Measurements from ENCODE around the gene SPG7. TPM values are rescaled to one million over a fixed set of nuclear protein-coding genes. Genes with fewer than 3 reads are reported as not detected.

Gene SPG7
- polyA plus RNA-seq, 1 donor from 2014 or later = 216 TPM

DNA sequence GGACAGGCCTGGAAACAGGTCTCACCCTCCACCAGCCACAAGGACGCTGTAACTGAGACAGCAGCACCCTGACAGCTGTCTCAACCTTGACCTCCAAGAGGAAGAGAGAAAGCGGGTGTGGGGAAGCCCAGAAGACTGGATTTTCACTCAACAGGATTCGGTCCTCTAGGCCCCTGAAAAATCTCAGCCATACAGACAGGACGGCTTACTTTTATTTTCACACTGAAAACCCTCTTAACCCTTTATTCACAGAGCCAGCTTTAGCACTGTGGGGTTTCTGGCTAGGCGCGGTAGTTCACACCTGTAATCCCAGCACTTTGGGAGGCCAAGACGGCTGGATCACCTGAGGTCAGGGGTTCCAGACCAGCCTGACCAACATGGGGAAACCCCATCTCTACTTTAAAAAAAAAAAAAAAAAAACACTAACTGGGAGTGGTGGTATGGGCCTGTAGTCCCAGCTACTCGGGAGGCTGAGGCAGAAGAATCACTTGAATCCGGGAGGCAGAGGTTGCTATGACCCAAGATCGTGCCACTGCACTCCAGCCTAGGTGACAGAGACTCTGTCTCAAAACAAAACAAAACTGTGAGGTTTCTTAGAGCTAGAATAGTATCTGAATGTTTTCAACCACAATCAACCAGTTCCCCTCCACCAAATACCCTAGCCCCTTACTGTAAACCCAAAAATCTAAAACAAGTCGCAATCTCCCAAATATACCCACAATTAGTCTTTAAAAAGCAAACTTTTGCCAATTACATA, 23.1 kb upstream of the SPG7 start:
- TF ChIP-seq, protein P1, sequence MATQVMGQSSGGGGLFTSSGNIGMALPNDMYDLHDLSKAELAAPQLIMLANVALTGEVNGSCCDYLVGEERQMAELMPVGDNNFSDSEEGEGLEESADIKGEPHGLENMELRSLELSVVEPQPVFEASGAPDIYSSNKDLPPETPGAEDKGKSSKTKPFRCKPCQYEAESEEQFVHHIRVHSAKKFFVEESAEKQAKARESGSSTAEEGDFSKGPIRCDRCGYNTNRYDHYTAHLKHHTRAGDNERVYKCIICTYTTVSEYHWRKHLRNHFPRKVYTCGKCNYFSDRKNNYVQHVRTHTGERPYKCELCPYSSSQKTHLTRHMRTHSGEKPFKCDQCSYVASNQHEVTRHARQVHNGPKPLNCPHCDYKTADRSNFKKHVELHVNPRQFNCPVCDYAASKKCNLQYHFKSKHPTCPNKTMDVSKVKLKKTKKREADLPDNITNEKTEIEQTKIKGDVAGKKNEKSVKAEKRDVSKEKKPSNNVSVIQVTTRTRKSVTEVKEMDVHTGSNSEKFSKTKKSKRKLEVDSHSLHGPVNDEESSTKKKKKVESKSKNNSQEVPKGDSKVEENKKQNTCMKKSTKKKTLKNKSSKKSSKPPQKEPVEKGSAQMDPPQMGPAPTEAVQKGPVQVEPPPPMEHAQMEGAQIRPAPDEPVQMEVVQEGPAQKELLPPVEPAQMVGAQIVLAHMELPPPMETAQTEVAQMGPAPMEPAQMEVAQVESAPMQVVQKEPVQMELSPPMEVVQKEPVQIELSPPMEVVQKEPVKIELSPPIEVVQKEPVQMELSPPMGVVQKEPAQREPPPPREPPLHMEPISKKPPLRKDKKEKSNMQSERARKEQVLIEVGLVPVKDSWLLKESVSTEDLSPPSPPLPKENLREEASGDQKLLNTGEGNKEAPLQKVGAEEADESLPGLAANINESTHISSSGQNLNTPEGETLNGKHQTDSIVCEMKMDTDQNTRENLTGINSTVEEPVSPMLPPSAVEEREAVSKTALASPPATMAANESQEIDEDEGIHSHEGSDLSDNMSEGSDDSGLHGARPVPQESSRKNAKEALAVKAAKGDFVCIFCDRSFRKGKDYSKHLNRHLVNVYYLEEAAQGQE (IDR thresholded peaks at IDR 0.05; ENCODE audit: borderline replicate concordance) = no peak
- TF ChIP-seq SMC3 (conservative IDR thresholded peaks at IDR 0.05; ENCODE audit: poor library complexity) = no peak
- TF ChIP-seq, protein P2, sequence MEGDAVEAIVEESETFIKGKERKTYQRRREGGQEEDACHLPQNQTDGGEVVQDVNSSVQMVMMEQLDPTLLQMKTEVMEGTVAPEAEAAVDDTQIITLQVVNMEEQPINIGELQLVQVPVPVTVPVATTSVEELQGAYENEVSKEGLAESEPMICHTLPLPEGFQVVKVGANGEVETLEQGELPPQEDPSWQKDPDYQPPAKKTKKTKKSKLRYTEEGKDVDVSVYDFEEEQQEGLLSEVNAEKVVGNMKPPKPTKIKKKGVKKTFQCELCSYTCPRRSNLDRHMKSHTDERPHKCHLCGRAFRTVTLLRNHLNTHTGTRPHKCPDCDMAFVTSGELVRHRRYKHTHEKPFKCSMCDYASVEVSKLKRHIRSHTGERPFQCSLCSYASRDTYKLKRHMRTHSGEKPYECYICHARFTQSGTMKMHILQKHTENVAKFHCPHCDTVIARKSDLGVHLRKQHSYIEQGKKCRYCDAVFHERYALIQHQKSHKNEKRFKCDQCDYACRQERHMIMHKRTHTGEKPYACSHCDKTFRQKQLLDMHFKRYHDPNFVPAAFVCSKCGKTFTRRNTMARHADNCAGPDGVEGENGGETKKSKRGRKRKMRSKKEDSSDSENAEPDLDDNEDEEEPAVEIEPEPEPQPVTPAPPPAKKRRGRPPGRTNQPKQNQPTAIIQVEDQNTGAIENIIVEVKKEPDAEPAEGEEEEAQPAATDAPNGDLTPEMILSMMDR (IDR thresholded peaks at IDR 0.05; ENCODE audit: poor library complexity, severe bottlenecking) = no peak
- TF ChIP-seq EZH2 (IDR thresholded peaks at IDR 0.05; ENCODE audit: borderline replicate concordance, insufficient read depth, low read length, poor library complexity, severe bottlenecking) = no peak
- no peak for TF ChIP-seq EP300 (conservative IDR thresholded peaks at IDR 0.05; ENCODE audit: poor library complexity, severe bottlenecking)
- no peak for TF ChIP-seq RAD21 (conservative IDR thresholded peaks at IDR 0.05)
- no peak for TF ChIP-seq MXI1 (conservative IDR thresholded peaks at IDR 0.05; ENCODE audit: poor library complexity, severe bottlenecking)
- TF ChIP-seq TAF1 (IDR thresholded peaks at IDR 0.05; ENCODE audit: low read depth) = no peak
- TF ChIP-seq POLR2AphosphoS5 (IDR thresholded peaks at IDR 0.05) = no peak
- Histone ChIP-seq H3K27ac (ENCODE audit: low read length) (no peak overlapping the region), H3K9me3 (ENCODE audit: low read length) (no peaks in the 10 kb centered on the region), H3K4me3 (ENCODE audit: low read length) (no peak overlapping the region), H3K4me2 (ENCODE audit: low read length) (no peak overlapping the region), H3K36me3 (ENCODE audit: insufficient read depth, low read length) (no peaks in the 10 kb centered on the region), H2AFZ (ENCODE audit: low read depth, low read length) (no peak overlapping the region), H3K27me3 (ENCODE audit: insufficient read depth, low read depth, low read length) (no peaks in the 10 kb centered on the region), H3K9ac (ENCODE audit: low read length) (no peak overlapping the region), H4K20me1 (ENCODE audit: insufficient read depth) (peaks cover 7% of the 10 kb centered on the region), H3F3A (ENCODE audit: insufficient read depth, low read length, poor library complexity, severe bottlenecking) (peaks cover 3% of the 10 kb centered on the region), H3K9me2 (ENCODE audit: insufficient read depth, low read length) (no peaks in the 10 kb centered on the region), H3K79me2 (replicated peaks; ENCODE audit: insufficient read depth, low read length) (peaks cover 89% of the 10 kb centered on the region)

DNA sequence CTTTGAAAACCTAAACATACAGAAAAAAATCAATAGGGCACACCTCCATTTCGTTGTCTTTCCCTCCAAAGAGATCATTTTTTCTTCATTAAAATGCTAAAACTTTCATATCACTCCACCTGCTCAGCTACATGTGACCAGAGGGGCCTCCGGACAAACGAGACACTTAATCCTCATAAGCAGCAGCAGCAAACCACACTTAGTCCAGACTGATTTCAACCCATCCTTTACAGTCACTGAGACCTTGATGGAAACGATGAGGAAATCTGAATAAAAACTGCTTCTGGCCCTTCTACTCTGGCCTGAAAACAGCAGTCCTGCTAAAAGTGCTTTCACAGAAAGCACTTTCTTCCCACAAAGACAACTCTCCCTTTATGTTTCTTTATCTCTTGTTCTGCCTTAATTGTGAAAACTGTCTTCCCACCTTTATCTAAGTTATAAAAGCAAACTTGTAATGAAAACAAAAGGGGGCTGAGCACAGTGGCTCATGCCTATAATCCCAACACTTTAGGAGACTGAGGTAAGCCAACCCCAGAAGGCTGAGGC, 22.4 kb upstream of the SPG7 start:
- H2AFZ ChIP-seq (ENCODE audit: low read depth, low read length) = no peak overlapping the region
- peaks cover 3% of the 10 kb centered on the region for H3F3A ChIP-seq (ENCODE audit: insufficient read depth, low read length, poor library complexity, severe bottlenecking)
- H3K27ac ChIP-seq (ENCODE audit: low read length) = no peak overlapping the region
- H4K20me1 ChIP-seq (ENCODE audit: insufficient read depth) = peaks cover 7% of the 10 kb centered on the region
- H3K79me2 ChIP-seq (replicated peaks; ENCODE audit: insufficient read depth, low read length) = peaks cover 83% of the 10 kb centered on the region
- no peak for TF ChIP-seq EP300 (conservative IDR thresholded peaks at IDR 0.05; ENCODE audit: poor library complexity, severe bottlenecking)
- TF ChIP-seq, protein P2 (IDR thresholded peaks at IDR 0.05; ENCODE audit: poor library complexity, severe bottlenecking) = no peak
- no peak for TF ChIP-seq TAF1 (IDR thresholded peaks at IDR 0.05; ENCODE audit: low read depth)
- TF ChIP-seq SMC3 (conservative IDR thresholded peaks at IDR 0.05; ENCODE audit: poor library complexity) = no peak
- no peak for TF ChIP-seq RAD21 (conservative IDR thresholded peaks at IDR 0.05)
- TF ChIP-seq, protein P1 (IDR thresholded peaks at IDR 0.05; ENCODE audit: borderline replicate concordance) = no peak
- no peak for TF ChIP-seq EZH2 (IDR thresholded peaks at IDR 0.05; ENCODE audit: borderline replicate concordance, insufficient read depth, low read length, poor library complexity, severe bottlenecking)
- TF ChIP-seq POLR2AphosphoS5 (IDR thresholded peaks at IDR 0.05) = no peak
- TF ChIP-seq MXI1 (conservative IDR thresholded peaks at IDR 0.05; ENCODE audit: poor library complexity, severe bottlenecking) = no peak
- H3K9me3 ChIP-seq (ENCODE audit: low read length) = no peaks in the 10 kb centered on the region
- no peak overlapping the region for H3K4me3 ChIP-seq (ENCODE audit: low read length)
- no peak overlapping the region for H3K9ac ChIP-seq (ENCODE audit: low read length)
- no peaks in the 10 kb centered on the region for H3K9me2 ChIP-seq (ENCODE audit: insufficient read depth, low read length)
- no peaks in the 10 kb centered on the region for H3K36me3 ChIP-seq (ENCODE audit: insufficient read depth, low read length)
- H3K4me2 ChIP-seq (ENCODE audit: low read length) = no peak overlapping the region
- no peaks in the 10 kb centered on the region for H3K27me3 ChIP-seq (ENCODE audit: insufficient read depth, low read depth, low read length)

All from neural cell (in vitro differentiated cells).